GM12801 (cell line): ENCODE measurements around the gene PGAP6.

ENCODE experiments used
- TF ChIP-seq, protein P1 (sequence below): IDR thresholded peaks from one replicate; pipeline ENCODE4 v1.5.1; 2011; ENCODE audit warnings: control low read depth; ENCODE audit not compliant: insufficient read length; ENCODE audit errors: extremely low read depth

The PGAP6 gene

DNA sequence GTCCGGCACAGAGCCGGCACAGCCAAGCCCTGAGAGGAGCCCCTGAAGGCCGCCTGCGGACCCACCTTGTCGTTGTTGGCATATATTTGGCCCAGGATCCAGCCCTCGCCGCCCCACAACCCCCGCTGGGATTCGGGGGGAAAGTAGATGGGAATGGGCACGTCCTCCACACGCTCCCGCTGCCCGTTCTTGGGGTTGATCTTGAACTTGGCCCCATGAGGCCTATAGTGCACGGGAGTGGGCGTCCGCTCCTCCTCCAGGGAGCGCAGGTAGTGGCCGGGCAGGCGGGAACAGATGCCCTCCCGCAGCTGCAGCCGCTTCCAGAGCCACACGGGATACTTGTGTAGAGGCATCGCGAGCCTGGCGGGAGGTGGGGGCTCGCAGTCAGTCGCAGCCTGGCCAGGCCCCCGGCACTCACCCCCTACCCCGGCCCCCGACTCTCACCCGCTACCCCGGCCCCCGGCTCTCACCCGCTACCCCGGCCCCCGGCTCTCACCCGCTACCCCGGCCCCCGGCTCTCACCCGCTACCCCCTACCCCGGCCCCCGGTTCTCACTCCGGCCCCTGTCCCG lies 11.8 kb downstream of the PGAP6 start:
- TF ChIP-seq, protein P1, sequence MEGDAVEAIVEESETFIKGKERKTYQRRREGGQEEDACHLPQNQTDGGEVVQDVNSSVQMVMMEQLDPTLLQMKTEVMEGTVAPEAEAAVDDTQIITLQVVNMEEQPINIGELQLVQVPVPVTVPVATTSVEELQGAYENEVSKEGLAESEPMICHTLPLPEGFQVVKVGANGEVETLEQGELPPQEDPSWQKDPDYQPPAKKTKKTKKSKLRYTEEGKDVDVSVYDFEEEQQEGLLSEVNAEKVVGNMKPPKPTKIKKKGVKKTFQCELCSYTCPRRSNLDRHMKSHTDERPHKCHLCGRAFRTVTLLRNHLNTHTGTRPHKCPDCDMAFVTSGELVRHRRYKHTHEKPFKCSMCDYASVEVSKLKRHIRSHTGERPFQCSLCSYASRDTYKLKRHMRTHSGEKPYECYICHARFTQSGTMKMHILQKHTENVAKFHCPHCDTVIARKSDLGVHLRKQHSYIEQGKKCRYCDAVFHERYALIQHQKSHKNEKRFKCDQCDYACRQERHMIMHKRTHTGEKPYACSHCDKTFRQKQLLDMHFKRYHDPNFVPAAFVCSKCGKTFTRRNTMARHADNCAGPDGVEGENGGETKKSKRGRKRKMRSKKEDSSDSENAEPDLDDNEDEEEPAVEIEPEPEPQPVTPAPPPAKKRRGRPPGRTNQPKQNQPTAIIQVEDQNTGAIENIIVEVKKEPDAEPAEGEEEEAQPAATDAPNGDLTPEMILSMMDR, result no peak

DNA sequence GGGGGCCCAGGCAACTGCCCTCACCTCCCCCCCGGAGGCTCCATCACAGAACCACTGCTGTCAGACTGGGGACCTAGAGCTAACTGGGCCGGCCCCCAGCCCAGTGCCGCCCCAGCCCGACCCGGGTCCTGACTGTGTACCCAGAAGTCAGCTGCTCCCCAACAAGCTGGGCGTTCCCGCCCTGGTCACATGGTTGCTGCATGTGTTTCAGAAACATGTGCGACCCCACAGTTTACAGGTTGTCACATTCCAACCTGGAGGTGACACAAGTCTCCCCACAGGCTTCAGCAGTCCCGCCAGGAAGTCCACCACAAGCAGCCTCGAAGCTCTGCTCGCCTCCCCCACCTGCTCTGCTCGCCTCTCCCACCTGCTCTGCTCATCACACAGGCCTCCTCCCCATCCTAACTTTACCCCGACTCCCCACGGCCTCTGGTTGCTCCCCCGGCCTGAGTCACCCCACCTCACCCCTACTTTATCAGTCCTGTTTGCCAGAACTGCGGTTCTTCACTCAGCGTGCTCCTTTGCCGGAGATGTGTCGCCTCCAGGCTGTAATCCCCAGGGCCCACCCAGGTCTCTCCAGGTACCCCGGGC lies 12.4 kb downstream of the PGAP6 start:
- TF ChIP-seq, protein P1, result no peak

DNA sequence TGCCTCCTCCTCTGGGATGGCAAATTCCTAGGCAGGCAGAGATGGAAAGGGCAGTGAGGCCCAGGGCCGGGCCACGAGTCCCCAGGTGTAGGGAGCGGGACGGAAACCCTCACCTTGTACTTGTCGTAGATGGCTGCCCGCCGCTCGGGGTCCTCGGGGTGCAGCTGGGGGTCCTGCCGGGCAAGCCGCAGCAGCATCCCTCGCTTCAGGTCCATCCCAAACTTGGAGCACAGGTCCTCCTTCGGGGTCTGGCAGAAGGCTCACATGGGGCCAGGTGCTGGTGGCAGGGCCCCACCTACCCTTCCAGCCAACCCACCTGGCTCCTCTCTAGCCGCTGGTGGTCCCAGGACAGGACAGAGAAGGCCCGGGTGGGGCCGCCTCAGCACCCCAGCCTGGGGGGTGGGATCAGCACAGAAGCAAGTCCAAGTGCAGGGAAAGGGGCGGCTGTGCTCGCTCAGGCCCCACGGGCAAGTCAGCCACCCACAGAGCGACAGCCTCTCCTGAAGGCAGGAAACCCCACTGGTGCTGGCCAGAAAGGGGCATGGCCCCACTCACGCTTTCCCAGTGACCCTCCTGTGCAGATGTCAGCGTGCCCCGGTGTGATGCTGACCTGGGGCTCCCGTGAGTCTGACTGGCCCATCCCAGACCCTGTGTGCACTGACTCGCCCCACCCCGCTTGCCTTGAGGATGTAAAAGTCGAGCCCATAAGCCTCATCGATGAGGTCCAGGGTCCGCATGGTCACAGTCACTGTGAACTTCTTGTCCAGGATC lies 13.2 kb downstream of the PGAP6 start:
- TF ChIP-seq, protein P1, result no peak

DNA sequence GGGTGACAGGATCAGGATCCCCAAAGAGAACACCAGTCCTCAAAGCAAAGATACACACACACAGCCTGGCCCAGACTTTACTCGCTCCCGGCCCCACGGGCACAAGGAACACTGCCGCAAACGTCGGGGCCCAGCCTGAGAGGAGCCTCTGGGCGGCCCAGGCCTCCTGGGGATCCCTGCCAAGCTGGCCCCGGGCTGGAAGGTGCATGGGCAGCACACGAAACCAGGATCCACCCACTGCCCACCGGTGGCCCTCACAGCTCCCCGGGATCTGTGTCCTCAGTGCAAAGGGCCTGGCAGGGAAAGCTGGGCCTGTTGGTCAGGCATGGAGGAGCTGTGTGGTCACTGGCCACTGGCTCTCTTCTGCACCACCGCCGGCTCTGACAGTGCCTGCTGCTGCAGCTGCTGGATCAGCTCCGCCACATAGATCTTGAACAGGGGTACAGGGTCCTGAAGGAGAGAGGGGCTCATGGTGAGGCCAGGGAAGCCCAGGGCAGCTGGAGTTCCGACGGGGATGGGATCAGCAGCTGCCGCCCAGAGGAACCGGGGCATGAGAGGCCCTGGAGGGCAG lies 14.4 kb downstream of the PGAP6 start:
- TF ChIP-seq, protein P1, result no peak

DNA sequence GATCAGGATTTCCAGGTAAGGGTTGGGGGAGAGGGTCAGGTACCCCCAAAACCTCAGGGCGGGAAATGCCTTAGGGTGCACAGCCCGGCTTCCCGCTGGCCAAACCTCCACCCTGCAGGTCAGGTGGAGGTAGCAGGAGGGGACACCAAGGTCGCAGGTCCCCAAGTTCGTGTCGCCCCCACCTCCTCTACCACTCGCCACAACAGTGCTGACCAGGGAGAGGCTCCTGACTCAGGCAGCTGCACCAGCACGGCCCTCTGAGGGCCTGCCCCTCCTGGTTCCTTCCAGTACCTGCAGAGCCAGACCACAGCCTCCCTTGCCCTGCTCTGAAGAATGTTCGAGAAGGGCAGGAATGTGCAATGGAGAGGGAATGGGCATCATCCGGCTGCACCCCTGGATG lies 15.3 kb downstream of the PGAP6 start:
- TF ChIP-seq, protein P1, result no peak

DNA sequence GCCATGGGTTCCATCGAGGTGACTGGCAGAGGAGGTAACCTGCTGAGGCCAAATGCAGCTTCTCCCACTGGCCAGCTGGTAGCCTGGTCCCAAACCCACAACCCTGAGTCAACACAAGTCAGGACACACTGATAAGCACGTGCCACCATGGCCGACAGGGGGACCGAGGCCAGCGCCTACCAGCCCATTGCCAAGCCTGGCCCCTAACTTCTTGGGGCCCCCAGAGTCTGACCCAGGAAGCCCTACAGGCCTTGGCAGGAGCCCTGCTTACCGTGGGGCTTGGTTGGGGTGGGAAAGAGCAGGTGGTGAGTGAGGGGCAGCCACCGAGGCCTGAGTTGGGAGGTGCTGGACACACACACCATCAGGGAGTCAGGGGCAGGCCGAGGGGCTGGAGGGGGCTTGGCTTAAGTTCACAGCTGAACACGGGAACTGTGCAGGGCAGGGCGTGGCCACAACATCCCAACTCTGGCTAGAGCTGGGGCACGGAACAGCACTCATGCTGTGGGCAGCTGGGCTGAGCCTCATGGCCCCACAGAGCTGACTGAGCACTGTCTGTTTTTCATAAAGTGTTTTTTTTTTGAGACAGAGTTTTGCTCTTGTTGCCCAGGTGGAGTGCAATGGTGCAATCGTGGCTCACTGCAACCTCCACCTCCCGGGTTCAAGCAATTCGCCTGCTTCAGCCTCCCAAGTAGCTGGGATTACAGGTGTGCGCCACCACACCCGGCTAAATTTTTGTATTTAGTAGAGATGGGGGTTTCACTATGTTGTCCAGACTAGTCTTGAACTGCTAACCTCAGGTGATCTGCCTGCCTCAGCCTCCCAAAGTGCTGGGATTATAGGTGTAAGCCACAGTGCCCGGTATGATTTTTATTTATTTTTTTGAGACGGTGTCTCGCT lies 16.9 kb downstream of the PGAP6 start:
- TF ChIP-seq, protein P1, result no peak
